DMS 273 treated with DMSO at 0.1 percent for 48 hours (cell line): ENCODE measurements around the gene PFN2.

Experiments
- DNase-seq: peaks from one replicate; lab custom pipeline; 2025; lab: John Stamatoyannopoulos, UW

Gene PFN2

DNA sequence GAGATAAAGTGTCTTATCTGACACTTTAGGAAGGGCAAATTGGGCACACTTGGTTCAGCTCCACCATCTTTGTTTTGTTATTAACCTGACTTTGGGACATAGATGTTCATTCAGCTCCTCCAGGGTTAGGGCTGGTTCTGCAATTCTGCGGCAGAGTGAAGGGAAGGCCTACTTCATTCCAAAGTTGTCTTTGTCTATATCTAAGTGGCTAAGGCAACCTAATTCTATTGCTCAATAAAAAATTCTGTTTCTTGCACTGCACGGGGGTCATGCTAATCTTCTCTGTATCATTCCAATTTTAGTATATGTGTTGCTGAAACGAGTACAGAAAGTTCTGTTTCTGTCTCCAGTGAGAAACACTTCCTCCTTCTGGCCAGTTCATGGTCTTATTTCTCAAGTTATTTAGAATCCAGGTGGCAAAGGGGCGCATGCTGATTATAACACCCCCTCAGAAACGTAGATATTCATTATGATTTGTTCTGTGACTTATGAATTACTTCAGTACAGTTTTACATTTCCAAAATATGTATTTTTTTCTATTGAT, 53.5 kb downstream of the PFN2 start:
- DNase-seq = no peak
